ENCODE data around the gene SLC12A3. TPM values are rescaled to one million over a fixed set of nuclear protein-coding genes. Genes with fewer than 3 reads are reported as not detected.
A peak's percentile ranks its signal among the peaks of the same experiment; 100 is the strongest.

The SLC12A3 gene
- total and polyA plus RNA-seq, 2 of the 4 experiments (the other 2 are of a cell fraction) = not detected

- Histone ChIP-seq H3K9ac (ENCODE audit: low read depth, low read length) (peak within 1 kb of the TSS; percentile 94), H2AK9ac (replicated peaks; ENCODE audit: low read depth, low read length, poor library complexity) (peak within 1 kb of the TSS; percentile 100), H3K4me3 (ENCODE audit: insufficient read depth, low read depth, low read length) (peak within 1 kb of the TSS; percentile 63), H3K14ac (replicated peaks; ENCODE audit: low read depth, low read length) (peak within 1 kb of the TSS; percentile 100), H4K91ac (ENCODE audit: insufficient read depth, low read depth, low read length) (peak within 1 kb of the TSS; percentile 99), H4K8ac (ENCODE audit: low read depth in 2 of 2, low read length in 2 of 2) (peak within 1 kb of the TSS; percentile 91 to 100), H3K4ac (ENCODE audit: low read depth, low read length) (peak within 1 kb of the TSS; percentile 100), H3K27ac (ENCODE audit: insufficient read depth, low read length) (peak within 1 kb of the TSS; percentile 97), H3K18ac (ENCODE audit: low read depth, low read length) (peak within 1 kb of the TSS; percentile 87), H2BK120ac (ENCODE audit: low read depth, low read length) (peak within 1 kb of the TSS; percentile 90), H4K20me1 (ENCODE audit: insufficient read depth, low read length) (peaks cover 46% of the 10 kb centered on the region), H3K9me1 (ENCODE audit: insufficient read depth, low read length) (peaks cover 7% of the 10 kb centered on the region), H2BK15ac (ENCODE audit: low read depth, low read length) (peak within 1 kb of the TSS; percentile 82; the same call in 2 of the 3 replicates), H3K27me3 (ENCODE audit: control insufficient read depth, insufficient read depth, low read length) (no peaks in the 10 kb centered on the region), H2BK20ac (ENCODE audit: low read depth, low read length) (peak within 1 kb of the TSS; percentile 88), H3K4me1 (ENCODE audit: control insufficient read depth, insufficient read depth, low read length) (peaks cover 8% of the 10 kb centered on the region), H3K4me2 (ENCODE audit: low read depth, low read length) (peak within 1 kb of the TSS; percentile 72), H3K79me1 (ENCODE audit: low read depth in 1 of 2, low read length in 2 of 2) (peaks cover 11 to 37% of the 10 kb centered on the region in 2 experiments), H2AK5ac (ENCODE audit: low read depth, low read length) (peak within 1 kb of the TSS; percentile 100), H4K5ac (ENCODE audit: low read depth, low read length) (peak within 1 kb of the TSS; percentile 99), H3K36me3 (ENCODE audit: control insufficient read depth, insufficient read depth, low read length) (peaks cover 14% of the 10 kb centered on the region), H2AFZ (replicated peaks; ENCODE audit: low read length, poor library complexity) (peak within 1 kb of the TSS; percentile 91), H2BK5ac (ENCODE audit: low read depth, low read length, poor library complexity, severe bottlenecking) (peak within 1 kb of the TSS; percentile 90), H3K23ac (ENCODE audit: low read depth, low read length) (peak within 1 kb of the TSS; percentile 99), H3K9me3 (ENCODE audit: control insufficient read depth, insufficient read depth, low read length) (no peaks in the 10 kb centered on the region), H3K56ac (ENCODE audit: extremely low read depth, insufficient read depth, low read length) (peak within 1 kb of the TSS; percentile 85)
- DNase-seq = peak; percentile 97
- POLR2A ChIA-PET (ENCODE audit: unreplicated experiment) = interaction anchor here (0.6 to 1.4 kb wide), 8 partner anchors 10 to 117 kb away, joined by 3 to 7 read pairs (median 4); no protein-coding TSS in a partner anchor
- ATAC-seq (ENCODE audit: low read depth) = peak; percentile 94
- dilution Hi-C loops (cut with HindIII; ENCODE audit: low sequenced_read_pairs, unreplicated experiment) = no loop called here
- in situ Hi-C loops (cut with MboI; ENCODE audit: low sequenced_read_pairs) = no loop called here
- BruUV-seq (replicated peaks) = no TSS peak
- intact Hi-C loops (cut with micrococcal nuclease) = loop anchor here (1.0 kb wide), 2 partner anchors 65 to 139 kb away; no protein-coding TSS in a partner anchor
- WGBS, 2 experiments (ENCODE audit: extremely low coverage in 2 of 2, insufficient read length in 1 of 2) = 0% methylated on average over 56 of the region's 83 CpGs; no CpG with 5 or more reads in 1 of the 2 experiments
- CTCF ChIA-PET = no interaction called here
- TF ChIP-seq RCOR1 (IDR thresholded peaks at IDR 0.05; ENCODE audit: insufficient replicate concordance, low read length) = no peak
- peak; percentile 97 for TF ChIP-seq USF2 (IDR thresholded peaks at IDR 0.05; ENCODE audit: low read depth, low read length)
- peak; percentile 99 for TF ChIP-seq CEBPB (IDR thresholded peaks at IDR 0.05; ENCODE audit: low read depth, low read length)
- no peak for TF ChIP-seq MAFK (IDR thresholded peaks at IDR 0.05; ENCODE audit: low read depth, low read length)
- TF ChIP-seq RAD21 (IDR thresholded peaks at IDR 0.05; ENCODE audit: low read length) = peak; percentile 1; the same call in 1 of the 2 replicates
- TF ChIP-seq FOS (IDR thresholded peaks at IDR 0.05; ENCODE audit: low read depth, low read length) = peak; percentile 51
- TF ChIP-seq POLR2A (IDR thresholded peaks at IDR 0.05; ENCODE audit: low read depth, low read length) = peak; percentile 100
- TF ChIP-seq NFE2L2 (IDR thresholded peaks at IDR 0.05; ENCODE audit: low read depth, low read length) = no peak
- TF ChIP-seq CTCF (conservative IDR thresholded peaks at IDR 0.05; ENCODE audit: low read depth, low read length) = no peak
- TF ChIP-seq BHLHE40 (IDR thresholded peaks at IDR 0.05; ENCODE audit: low read depth, low read length) = peak; percentile 88
- TF ChIP-seq MAZ (IDR thresholded peaks at IDR 0.05; ENCODE audit: borderline replicate concordance, low read depth, low read length) = peak; percentile 48; the same call in 1 of the 2 replicates
Observed at GRCh38 chr16:56931892-56932720, 67.1 kb downstream of the SLC12A3 start, which contains the start of gene HERPUD1. Gene HERPUD1 (plus strand): TSS chr16:56932142. CDS start chr16:56932245, 103 bp downstream.
